PC-9 (cell line): ENCODE data around the gene PLEKHM2.

Experiments
- EZH2 ChIP-seq: fragments of 200-600 bp; sonication (generic); IDR thresholded peaks from 2 replicates; pipeline ENCODE4 v1.8.0; 2017; ENCODE audit warnings: antibody characterized with exemption, low read depth
- TF ChIP-seq, protein P1 (sequence below): fragments of 200-600 bp; sonication (generic); conservative IDR thresholded peaks from 2 replicates; pipeline ENCODE4 v1.6.1; 2017; ENCODE audit warnings: mixed run types, antibody characterized with exemption, mild to moderate bottlenecking, moderate library complexity

DNA sequence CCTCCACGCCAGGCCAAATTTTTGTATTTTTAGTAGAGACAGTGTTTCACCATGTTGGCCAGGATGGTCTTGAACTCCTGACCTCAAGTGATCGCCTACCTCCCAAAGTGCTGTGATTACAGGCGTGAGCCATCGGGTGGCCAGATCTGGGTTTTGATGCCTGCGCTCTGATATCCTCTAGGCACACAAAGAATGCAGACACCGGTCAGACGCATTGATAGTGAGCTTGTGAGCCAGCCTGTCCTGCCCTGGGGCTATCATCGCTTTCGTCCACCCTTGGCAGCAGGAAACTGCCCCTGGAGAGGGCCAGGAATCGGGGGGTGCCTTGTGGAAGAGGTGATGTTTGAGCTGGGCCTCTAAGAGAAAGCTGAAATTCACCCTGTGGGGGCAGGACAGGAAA lies 78.4 kb downstream of the PLEKHM2 start:
- TF ChIP-seq EZH2: no peak
- TF ChIP-seq, protein P1, sequence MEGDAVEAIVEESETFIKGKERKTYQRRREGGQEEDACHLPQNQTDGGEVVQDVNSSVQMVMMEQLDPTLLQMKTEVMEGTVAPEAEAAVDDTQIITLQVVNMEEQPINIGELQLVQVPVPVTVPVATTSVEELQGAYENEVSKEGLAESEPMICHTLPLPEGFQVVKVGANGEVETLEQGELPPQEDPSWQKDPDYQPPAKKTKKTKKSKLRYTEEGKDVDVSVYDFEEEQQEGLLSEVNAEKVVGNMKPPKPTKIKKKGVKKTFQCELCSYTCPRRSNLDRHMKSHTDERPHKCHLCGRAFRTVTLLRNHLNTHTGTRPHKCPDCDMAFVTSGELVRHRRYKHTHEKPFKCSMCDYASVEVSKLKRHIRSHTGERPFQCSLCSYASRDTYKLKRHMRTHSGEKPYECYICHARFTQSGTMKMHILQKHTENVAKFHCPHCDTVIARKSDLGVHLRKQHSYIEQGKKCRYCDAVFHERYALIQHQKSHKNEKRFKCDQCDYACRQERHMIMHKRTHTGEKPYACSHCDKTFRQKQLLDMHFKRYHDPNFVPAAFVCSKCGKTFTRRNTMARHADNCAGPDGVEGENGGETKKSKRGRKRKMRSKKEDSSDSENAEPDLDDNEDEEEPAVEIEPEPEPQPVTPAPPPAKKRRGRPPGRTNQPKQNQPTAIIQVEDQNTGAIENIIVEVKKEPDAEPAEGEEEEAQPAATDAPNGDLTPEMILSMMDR: no peak
